SU-DHL-6 (cell line): ENCODE results near the gene ARL16.
A peak's percentile ranks its signal among the peaks of the same experiment; 100 is the strongest.
"Not testable (repeated sequence)": the region's sequence is repeated elsewhere in the genome, so short reads cannot be mapped to it uniquely, and the experiment has no call there.

Experiments used
- H2AFZ ChIP-seq: fragments of 200-600 bp; sonication (generic); 2 replicates; pipeline ENCODE4 v1.6.1; 2014; ENCODE audit warnings: low read depth, mild to moderate bottlenecking, moderate library complexity, mixed read lengths, antibody characterized with exemption, low read length; ENCODE audit not compliant: severe bottlenecking
- H3F3A ChIP-seq: fragments of 200-600 bp; shearing (Covaris generic); 2 replicates; pipeline ENCODE4 v1.6.0; 2016; ENCODE audit warnings: antibody characterized with exemption, mild to moderate bottlenecking; ENCODE audit not compliant: insufficient read depth
- H3K27ac ChIP-seq: fragments of 200-600 bp; sonication (generic); 2 replicates; pipeline ENCODE4 v1.5.1; 2016; ENCODE audit warnings: low read depth, mild to moderate bottlenecking, low read length, moderate library complexity, mixed read lengths
- H3K27me3 ChIP-seq: fragments of 200-600 bp; sonication (generic), shearing (Covaris generic); 2 replicates; pipeline ENCODE4 v1.6.0; 2014; ENCODE audit warnings: mild to moderate bottlenecking, low read length
- H3K36me3 ChIP-seq: fragments of 200-600 bp; sonication (generic); 2 replicates; pipeline ENCODE4 v1.6.1; 2014; ENCODE audit warnings: mild to moderate bottlenecking, low read length, mixed read lengths
- H3K4me2 ChIP-seq: fragments of 300-600, 200-600 bp; shearing (Covaris generic), sonication (generic); 2 replicates; pipeline ENCODE4 v1.6.0; 2014; ENCODE audit warnings: low read length, low read depth, mild to moderate bottlenecking; ENCODE audit not compliant: poor library complexity, severe bottlenecking
- H3K4me3 ChIP-seq: fragments of 200-600 bp; sonication (generic); 2 replicates; pipeline ENCODE4 v1.5.1; 2014; ENCODE audit warnings: antibody characterized with exemption, low read length, mild to moderate bottlenecking, mixed read lengths; ENCODE audit not compliant: insufficient read depth, poor library complexity, severe bottlenecking
- H3K79me2 ChIP-seq: fragments of 200-600 bp; sonication (generic); 2 replicates; pipeline ENCODE4 v1.6.1; 2014; ENCODE audit warnings: mild to moderate bottlenecking, low read length, moderate library complexity; ENCODE audit not compliant: insufficient read depth
- H3K9ac ChIP-seq: fragments of 200-600 bp; sonication (generic); 2 replicates; pipeline ENCODE4 v1.7.0; 2014; ENCODE audit warnings: mild to moderate bottlenecking, low read length
- H3K9me2 ChIP-seq: fragments of 200-600 bp; sonication (generic); replicated peaks from 2 replicates; pipeline ENCODE4 v1.6.1; 2014; ENCODE audit warnings: low read length; ENCODE audit not compliant: insufficient read depth
- H3K9me3 ChIP-seq: fragments of 200-600 bp; sonication (generic); 2 replicates; pipeline ENCODE4 v1.6.1; 2014; ENCODE audit warnings: low read length, mixed read lengths; ENCODE audit not compliant: insufficient read depth
- H4K20me1 ChIP-seq: fragments of 200-600 bp; sonication (generic); 2 replicates; pipeline ENCODE4 v1.6.1; 2014; ENCODE audit warnings: low read depth, mild to moderate bottlenecking, antibody characterized with exemption, low read length, moderate library complexity, mixed read lengths
- CTCF ChIP-seq: fragments of 200-600 bp; sonication (generic); IDR thresholded peaks from one replicate; pipeline ENCODE4 v1.5.1; 2017; ENCODE audit warnings: antibody characterized with exemption, mild to moderate bottlenecking, low read length, moderate library complexity; ENCODE audit not compliant: insufficient read depth, poor library complexity, severe bottlenecking
- EZH2phosphoT487 ChIP-seq: fragments of 200-600 bp; sonication (generic), shearing (Covaris generic); conservative IDR thresholded peaks from 2 replicates; pipeline ENCODE4 v1.6.1; 2018; ENCODE audit warnings: mild to moderate bottlenecking, antibody characterized with exemption, low read length, moderate library complexity, mixed read lengths

Gene ARL16

GRCh38 chr17:81681672-81682071, 1.9 kb downstream of the ARL16 start:
- Histone ChIP-seq H4K20me1 (no peaks in the 10 kb centered on the region), H3K9me2 (no peaks in the 10 kb centered on the region), H3K79me2 (peaks cover 44% of the 10 kb centered on the region), H3K4me3 (no peak overlapping the region), H3K9ac (no peak overlapping the region), H3F3A (no peaks in the 10 kb centered on the region; the same call in 1 of the 2 replicates), H2AFZ (no peak overlapping the region), H3K27ac (no peak overlapping the region), H3K4me2 (no peak overlapping the region), H3K36me3 (no peaks in the 10 kb centered on the region), H3K9me3 (no peaks in the 10 kb centered on the region), H3K27me3 (no peaks in the 10 kb centered on the region)
- TF ChIP-seq CTCF (no peak), EZH2phosphoT487 (no peak)

- peaks cover 34% of the 10 kb centered on the region for H3K79me2 ChIP-seq
- no peak overlapping the region for H2AFZ ChIP-seq
- no peaks in the 10 kb centered on the region for H3K9me2 ChIP-seq
- H4K20me1 ChIP-seq, result no peaks in the 10 kb centered on the region
- no peaks in the 10 kb centered on the region; the same call in 1 of the 2 replicates for H3F3A ChIP-seq
- H3K27me3 ChIP-seq, result no peaks in the 10 kb centered on the region
- no peak for TF ChIP-seq EZH2phosphoT487
- no peak for TF ChIP-seq CTCF
- no peak overlapping the region for H3K9ac ChIP-seq
- H3K4me2 ChIP-seq, result no peak overlapping the region
- no peak overlapping the region for H3K4me3 ChIP-seq
- no peaks in the 10 kb centered on the region for H3K9me3 ChIP-seq
- no peak overlapping the region for H3K27ac ChIP-seq
- no peaks in the 10 kb centered on the region for H3K36me3 ChIP-seq
Observed at GRCh38 chr17:81680150-81680549, 3.4 kb downstream of the ARL16 start.

GRCh38 chr17:81676906-81677305, 6.7 kb downstream of the ARL16 start:
- Histone ChIP-seq H2AFZ (no peak overlapping the region), H3K79me2 (peaks cover 5% of the 10 kb centered on the region; the same call in 1 of the 2 replicates), H3K27me3 (no peaks in the 10 kb centered on the region), H3K36me3 (no peaks in the 10 kb centered on the region), H3F3A (no peaks in the 10 kb centered on the region; the same call in 1 of the 2 replicates), H3K9me3 (no peaks in the 10 kb centered on the region), H3K4me3 (no peak overlapping the region), H4K20me1 (no peaks in the 10 kb centered on the region), H3K27ac (no peak overlapping the region), H3K9ac (no peak overlapping the region), H3K4me2 (no peak overlapping the region), H3K9me2 (no peaks in the 10 kb centered on the region)
- no peak for TF ChIP-seq EZH2phosphoT487

GRCh38 chr17:81675515-81676221, 7.9 kb downstream of the ARL16 start:
- not testable (repeated sequence) for H3F3A ChIP-seq, H3K9me3 ChIP-seq, H3K9ac ChIP-seq, H3K9me2 ChIP-seq, H4K20me1 ChIP-seq, H3K36me3 ChIP-seq, H3K27ac ChIP-seq, H3K4me3 ChIP-seq, H3K4me2 ChIP-seq, H3K27me3 ChIP-seq, H3K79me2 ChIP-seq, H2AFZ ChIP-seq
- peak; percentile 9 for TF ChIP-seq CTCF
